Transverse colon (tissue), 4 donors: ENCODE measurements around the gene PIK3C2G.
"Not testable (repeated sequence)": the region's sequence is repeated elsewhere in the genome, so short reads cannot be mapped to it uniquely, and the experiment has no call there.

Experiments
- EP300 ChIP-seq: sonication (generic); formaldehyde crosslinking; IDR thresholded peaks from one replicate; pipeline ENCODE4 v1.6.1; 2017; ENCODE audit warnings: antibody characterized with exemption, low read depth
- POLR2A ChIP-seq: fragments of 450-650 bp; IDR thresholded peaks from one replicate; pipeline ENCODE4 v1.6.1; 2016; ENCODE audit warnings: antibody characterized with exemption, mild to moderate bottlenecking, moderate library complexity
- POLR2AphosphoS5 ChIP-seq, 3 donors: sonication (generic); formaldehyde crosslinking; IDR thresholded peaks; one replicate each; pipeline ENCODE4 v1.6.1; 2016; ENCODE audit warnings: antibody characterized with exemption in 3 of 3
- TF ChIP-seq, protein P1 (sequence below), 5 experiments: fragments of 200-600 bp in 3 of 5; fragments of 450-650 bp in 2 of 5; sonication (generic) in 3 of 5; IDR thresholded peaks; 1 replicate in 2 of 5; 2 replicates in 3 of 5; pipeline ENCODE4 v1.5.1; 2016 to 2017; ENCODE audit warnings: antibody characterized with exemption in 5 of 5, inconsistent platforms in 3 of 5, mild to moderate bottlenecking in 2 of 5, moderate library complexity in 1 of 5

DNA sequence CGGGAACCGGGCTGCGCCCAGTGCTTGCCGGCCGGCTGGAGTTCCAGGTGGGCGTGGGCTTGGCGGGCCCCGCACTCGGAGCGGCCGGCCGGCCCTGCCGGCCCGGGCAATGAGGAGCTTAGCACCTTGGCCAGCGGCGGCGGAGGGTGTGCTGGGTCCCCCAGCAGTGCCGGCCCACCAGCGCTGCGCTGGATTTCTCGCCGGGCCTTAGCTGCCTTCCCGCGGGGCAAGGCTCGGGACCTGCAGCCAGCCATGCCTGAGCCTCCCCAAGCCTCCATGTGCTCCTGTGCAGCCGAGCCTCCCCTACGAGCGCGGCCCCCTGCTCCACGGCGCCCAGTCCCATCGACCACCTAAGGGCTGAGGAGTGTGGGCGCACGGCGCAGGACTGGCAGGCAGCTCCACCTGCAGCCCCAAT, 238.8 kb downstream of the PIK3C2G start:
- TF ChIP-seq, protein P1, sequence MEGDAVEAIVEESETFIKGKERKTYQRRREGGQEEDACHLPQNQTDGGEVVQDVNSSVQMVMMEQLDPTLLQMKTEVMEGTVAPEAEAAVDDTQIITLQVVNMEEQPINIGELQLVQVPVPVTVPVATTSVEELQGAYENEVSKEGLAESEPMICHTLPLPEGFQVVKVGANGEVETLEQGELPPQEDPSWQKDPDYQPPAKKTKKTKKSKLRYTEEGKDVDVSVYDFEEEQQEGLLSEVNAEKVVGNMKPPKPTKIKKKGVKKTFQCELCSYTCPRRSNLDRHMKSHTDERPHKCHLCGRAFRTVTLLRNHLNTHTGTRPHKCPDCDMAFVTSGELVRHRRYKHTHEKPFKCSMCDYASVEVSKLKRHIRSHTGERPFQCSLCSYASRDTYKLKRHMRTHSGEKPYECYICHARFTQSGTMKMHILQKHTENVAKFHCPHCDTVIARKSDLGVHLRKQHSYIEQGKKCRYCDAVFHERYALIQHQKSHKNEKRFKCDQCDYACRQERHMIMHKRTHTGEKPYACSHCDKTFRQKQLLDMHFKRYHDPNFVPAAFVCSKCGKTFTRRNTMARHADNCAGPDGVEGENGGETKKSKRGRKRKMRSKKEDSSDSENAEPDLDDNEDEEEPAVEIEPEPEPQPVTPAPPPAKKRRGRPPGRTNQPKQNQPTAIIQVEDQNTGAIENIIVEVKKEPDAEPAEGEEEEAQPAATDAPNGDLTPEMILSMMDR (IDR thresholded peaks at IDR 0.05), result not testable (repeated sequence)
- TF ChIP-seq POLR2AphosphoS5 (IDR thresholded peaks at IDR 0.05); POLR2A; EP300: not testable (repeated sequence)
